Measurements from ENCODE around the gene SOBP. TPM values are rescaled to one million over a fixed set of nuclear protein-coding genes. Genes with fewer than 3 reads are reported as not detected.

Gene SOBP
- total and polyA plus RNA-seq, 9 donors = 8.7 to 31.3 (median 25.8) TPM

DNA sequence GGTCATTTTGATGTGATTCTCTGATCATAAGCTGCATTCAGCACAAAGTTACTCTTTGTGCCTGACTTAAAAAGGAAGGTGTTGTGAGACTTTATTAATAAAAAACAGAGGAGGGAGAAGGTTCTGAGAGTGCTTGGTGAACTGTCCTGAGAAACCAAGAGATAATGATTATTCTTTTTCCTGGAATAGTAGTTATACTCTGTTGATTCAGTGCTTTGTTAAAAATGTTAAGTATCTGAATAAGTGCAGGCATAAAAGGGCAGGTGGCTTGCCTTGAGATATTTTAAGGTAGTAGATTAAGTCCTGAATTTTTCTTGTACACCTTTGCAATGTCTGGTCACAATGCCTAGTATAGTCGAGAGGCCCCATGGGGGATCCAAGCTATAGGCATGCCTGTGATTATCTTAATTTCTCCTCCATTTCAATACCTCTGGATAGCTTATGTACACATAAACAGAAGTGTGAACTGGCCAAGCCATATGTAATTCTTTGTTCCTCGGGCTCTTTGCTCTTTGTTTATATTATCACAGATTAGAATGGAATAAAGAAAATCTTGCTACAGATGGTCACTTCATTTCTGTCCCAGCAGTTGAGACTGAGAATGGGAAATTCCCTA lies 50.0 kb downstream of the SOBP start:
- Histone ChIP-seq H3K27me3 (no peaks in the 10 kb centered on the region), H3K4me3 (no peak overlapping the region), H3K27ac (no peak overlapping the region), H3K9me3 (no peaks in the 10 kb centered on the region), H3K4me1 (ENCODE audit: insufficient read depth) (peaks cover 4% of the 10 kb centered on the region), H3K36me3 (no peaks in the 10 kb centered on the region)
- intact Hi-C loops (cut with DNase I) = no loop called here
- TF ChIP-seq CTCF (IDR thresholded peaks at IDR 0.05) (no peak), POLR2A (IDR thresholded peaks at IDR 0.05) (no peak), EP300 (IDR thresholded peaks at IDR 0.05) (no peak)
- DNase-seq = no peak
- whole genome bisulfite sequencing, 3 donors = 40 to 56% (median 41%) methylated on average over 2 of the region's 2 CpGs

GRCh38 chr6:107540465-107540857 lies 50.5 kb downstream of the SOBP start:
- Histone ChIP-seq H3K27ac (no peak overlapping the region), H3K4me1 (ENCODE audit: insufficient read depth) (peaks cover 3% of the 10 kb centered on the region), H3K4me3 (no peak overlapping the region), H3K36me3 (no peaks in the 10 kb centered on the region), H3K27me3 (no peaks in the 10 kb centered on the region), H3K9me3 (no peaks in the 10 kb centered on the region)
- no peak for DNase-seq
- intact Hi-C loops (cut with DNase I) = no loop called here
- WGBS, 3 donors = 37 to 75% (median 52%) methylated on average over 1 of the region's 1 CpG
- TF ChIP-seq POLR2A (IDR thresholded peaks at IDR 0.05) (no peak), EP300 (IDR thresholded peaks at IDR 0.05) (no peak), CTCF (IDR thresholded peaks at IDR 0.05) (no peak)

- intact Hi-C loops (cut with DNase I) = no loop called here
Observed at GRCh38 chr6:107542192-107542668, 52.3 kb downstream of the SOBP start.

GRCh38 chr6:107543088-107543487 lies 53.2 kb downstream of the SOBP start:
- H3K4me3 ChIP-seq = no peak overlapping the region
- H3K4me1 ChIP-seq (ENCODE audit: insufficient read depth) = peaks cover 3% of the 10 kb centered on the region
- H3K9me3 ChIP-seq = no peaks in the 10 kb centered on the region
- DNase-seq = no peak
- 66 to 85% (median 76%) methylated on average over 2 of the region's 2 CpGs for WGBS, 3 donors
- intact Hi-C loops (cut with DNase I) = no loop called here
- no peaks in the 10 kb centered on the region for H3K27me3 ChIP-seq
- no peak overlapping the region for H3K27ac ChIP-seq
- TF ChIP-seq POLR2A (IDR thresholded peaks at IDR 0.05) (no peak), EP300 (IDR thresholded peaks at IDR 0.05) (no peak), CTCF (IDR thresholded peaks at IDR 0.05) (no peak)
- H3K36me3 ChIP-seq = no peaks in the 10 kb centered on the region

More at GRCh38 chr6:107542192-107542668, 52.3 kb downstream of the SOBP start:
- H3K4me1 ChIP-seq (ENCODE audit: insufficient read depth) = peaks cover 3% of the 10 kb centered on the region
- DNase-seq = no peak
- TF ChIP-seq POLR2A (IDR thresholded peaks at IDR 0.05) (no peak), EP300 (IDR thresholded peaks at IDR 0.05) (no peak), CTCF (IDR thresholded peaks at IDR 0.05) (no peak)
- 95 to 97% (median 96%) methylated on average over 6 of the region's 6 CpGs for WGBS, 3 donors
- H3K9me3 ChIP-seq = no peaks in the 10 kb centered on the region
- no peak overlapping the region for H3K27ac ChIP-seq
- H3K27me3 ChIP-seq = no peaks in the 10 kb centered on the region
- no peak overlapping the region for H3K4me3 ChIP-seq
- H3K36me3 ChIP-seq = no peaks in the 10 kb centered on the region
